ENCODE results near the gene MTG1.

GRCh38 chr10:133455611-133456031 is 61.7 kb downstream of the MTG1 start:
- TF ChIP-seq EZH2 (IDR thresholded peaks at IDR 0.05; ENCODE audit: insufficient read depth, poor library complexity, severe bottlenecking) = no peak
- TF ChIP-seq EZH2phosphoT487 (IDR thresholded peaks at IDR 0.05; ENCODE audit: insufficient read depth, low read depth) = no peak

All from GM23248 (cell line).